Adrenal gland (tissue), 5 donors: ENCODE measurements around the gene HOXB7.

ENCODE experiments used
- CTCF ChIP-seq, 6 experiments: fragments of 450-650 bp in 4 of 6; fragments of 200-600 bp in 2 of 6; sonication (generic) in 1 of 6; IDR thresholded peaks; 1 replicate in 5 of 6; 2 replicates in 1 of 6; pipeline versions ENCODE4 v1.5.1 to v1.8.0; 2016 to 2021; ENCODE audit warnings: antibody characterized with exemption in 6 of 6, mild to moderate bottlenecking in 2 of 6, moderate library complexity in 1 of 6
- POLR2A ChIP-seq, 2 donors: fragments of 450-650 bp; IDR thresholded peaks; one replicate each; pipeline ENCODE4 v1.6.1; 2017; ENCODE audit warnings: antibody characterized with exemption in 2 of 2, mild to moderate bottlenecking in 2 of 2, moderate library complexity in 1 of 2
- donor health status: DM: no; HTN: no; CAD: no.

GRCh38 chr17:48611213-48611612, 396 bp upstream of the HOXB7 start:
- TF ChIP-seq CTCF (IDR thresholded peaks at IDR 0.05), result no peak
- TF ChIP-seq POLR2A (IDR thresholded peaks at IDR 0.05), result no peak
